ENCODE data around the gene ZNF678.

DNA sequence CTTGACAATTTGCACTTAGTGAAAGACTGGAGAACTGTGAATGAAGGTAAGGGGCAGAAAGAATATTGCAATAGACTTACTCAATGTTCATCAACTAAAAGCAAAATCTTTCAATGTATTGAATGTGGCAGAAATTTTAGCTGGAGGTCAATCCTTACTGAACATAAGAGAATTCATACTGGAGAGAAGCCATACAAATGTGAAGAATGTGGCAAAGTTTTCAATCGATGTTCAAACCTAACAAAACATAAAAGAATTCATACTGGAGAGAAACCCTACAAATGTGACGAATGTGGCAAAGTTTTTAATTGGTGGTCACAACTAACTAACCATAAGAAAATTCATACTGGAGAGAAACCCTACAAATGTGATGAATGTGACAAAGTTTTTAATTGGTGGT is 91.1 kb downstream of the ZNF678 start:
- TF ChIP-seq BHLHE40 (IDR thresholded peaks at IDR 0.05; ENCODE audit: low read depth, low read length), result no peak
- no peak for TF ChIP-seq RFX5 (IDR thresholded peaks at IDR 0.05)
- no peak for TF ChIP-seq POLR2A (IDR thresholded peaks at IDR 0.05; ENCODE audit: low read length)
- no peak for TF ChIP-seq PHF8 (IDR thresholded peaks at IDR 0.05; ENCODE audit: borderline replicate concordance, low read depth)
- TF ChIP-seq ESRRA (IDR thresholded peaks at IDR 0.05; ENCODE audit: borderline replicate concordance, low read length), result no peak
- TF ChIP-seq, protein P1, sequence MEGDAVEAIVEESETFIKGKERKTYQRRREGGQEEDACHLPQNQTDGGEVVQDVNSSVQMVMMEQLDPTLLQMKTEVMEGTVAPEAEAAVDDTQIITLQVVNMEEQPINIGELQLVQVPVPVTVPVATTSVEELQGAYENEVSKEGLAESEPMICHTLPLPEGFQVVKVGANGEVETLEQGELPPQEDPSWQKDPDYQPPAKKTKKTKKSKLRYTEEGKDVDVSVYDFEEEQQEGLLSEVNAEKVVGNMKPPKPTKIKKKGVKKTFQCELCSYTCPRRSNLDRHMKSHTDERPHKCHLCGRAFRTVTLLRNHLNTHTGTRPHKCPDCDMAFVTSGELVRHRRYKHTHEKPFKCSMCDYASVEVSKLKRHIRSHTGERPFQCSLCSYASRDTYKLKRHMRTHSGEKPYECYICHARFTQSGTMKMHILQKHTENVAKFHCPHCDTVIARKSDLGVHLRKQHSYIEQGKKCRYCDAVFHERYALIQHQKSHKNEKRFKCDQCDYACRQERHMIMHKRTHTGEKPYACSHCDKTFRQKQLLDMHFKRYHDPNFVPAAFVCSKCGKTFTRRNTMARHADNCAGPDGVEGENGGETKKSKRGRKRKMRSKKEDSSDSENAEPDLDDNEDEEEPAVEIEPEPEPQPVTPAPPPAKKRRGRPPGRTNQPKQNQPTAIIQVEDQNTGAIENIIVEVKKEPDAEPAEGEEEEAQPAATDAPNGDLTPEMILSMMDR (IDR thresholded peaks at IDR 0.05), result no peak
- TF ChIP-seq CHD2 (IDR thresholded peaks at IDR 0.05; ENCODE audit: low read length, partially characterized antibody), result no peak
- TF ChIP-seq, protein P2, sequence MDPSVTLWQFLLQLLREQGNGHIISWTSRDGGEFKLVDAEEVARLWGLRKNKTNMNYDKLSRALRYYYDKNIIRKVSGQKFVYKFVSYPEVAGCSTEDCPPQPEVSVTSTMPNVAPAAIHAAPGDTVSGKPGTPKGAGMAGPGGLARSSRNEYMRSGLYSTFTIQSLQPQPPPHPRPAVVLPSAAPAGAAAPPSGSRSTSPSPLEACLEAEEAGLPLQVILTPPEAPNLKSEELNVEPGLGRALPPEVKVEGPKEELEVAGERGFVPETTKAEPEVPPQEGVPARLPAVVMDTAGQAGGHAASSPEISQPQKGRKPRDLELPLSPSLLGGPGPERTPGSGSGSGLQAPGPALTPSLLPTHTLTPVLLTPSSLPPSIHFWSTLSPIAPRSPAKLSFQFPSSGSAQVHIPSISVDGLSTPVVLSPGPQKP (IDR thresholded peaks at IDR 0.05; ENCODE audit: low read depth, low read length), result no peak
- TF ChIP-seq MAFK (IDR thresholded peaks at IDR 0.05; ENCODE audit: partially characterized antibody), result no peak
- no peak for TF ChIP-seq SMC3 (IDR thresholded peaks at IDR 0.05)
